ENCODE results near the gene ANKIB1.

ANKIB1 gene

GRCh38 chr7:92295391-92295790 lies 49.6 kb downstream of the ANKIB1 start:
- no peak for DNase-seq (ENCODE audit: low read depth)
- TF ChIP-seq CTCF (IDR thresholded peaks at IDR 0.05; ENCODE audit: control insufficient read depth, extremely low read depth, insufficient read depth): no peak
- H3K4me3 ChIP-seq (ENCODE audit: low read depth, low read length): no peak overlapping the region

- no peak for TF ChIP-seq CTCF (IDR thresholded peaks at IDR 0.05; ENCODE audit: control insufficient read depth, extremely low read depth, insufficient read depth)
- DNase-seq (ENCODE audit: low read depth): no peak
- no peak overlapping the region for H3K4me3 ChIP-seq (ENCODE audit: low read depth, low read length)
Observed at GRCh38 chr7:92296235-92296634, 50.5 kb downstream of the ANKIB1 start.

DNA sequence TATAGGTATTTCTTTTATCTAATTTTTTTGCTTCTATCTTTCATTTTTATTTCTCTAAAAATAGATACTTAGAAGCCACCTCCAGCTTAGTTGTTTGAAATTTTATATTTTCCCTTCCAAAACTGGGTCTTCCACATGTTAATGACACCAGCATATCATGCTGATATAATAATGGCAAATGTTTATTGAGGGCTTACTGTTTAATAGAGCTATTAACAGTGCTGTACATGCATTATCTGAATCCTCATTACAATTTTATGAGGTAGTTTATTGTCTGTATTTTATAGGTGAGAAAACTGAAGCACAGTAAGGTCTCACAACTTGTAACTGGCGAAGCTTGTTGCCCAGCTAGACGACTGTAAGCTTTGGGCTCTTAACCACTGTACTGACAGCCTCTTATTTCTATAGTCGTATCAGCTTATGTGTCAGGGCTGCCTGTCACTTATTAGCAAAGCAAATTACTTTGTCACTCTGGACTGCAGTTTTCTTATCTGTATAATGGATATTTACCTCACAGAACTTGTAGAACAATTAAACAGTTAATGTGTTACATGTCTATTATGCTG lies 51.2 kb downstream of the ANKIB1 start:
- TF ChIP-seq CTCF (IDR thresholded peaks at IDR 0.05; ENCODE audit: control insufficient read depth, extremely low read depth, insufficient read depth): no peak
- H3K4me3 ChIP-seq (ENCODE audit: low read depth, low read length): no peak overlapping the region
- DNase-seq (ENCODE audit: low read depth): peak; percentile 90

GRCh38 chr7:92297736-92298135 lies 52.0 kb downstream of the ANKIB1 start:
- no peak overlapping the region for H3K4me3 ChIP-seq (ENCODE audit: low read depth, low read length)
- TF ChIP-seq CTCF (IDR thresholded peaks at IDR 0.05; ENCODE audit: control insufficient read depth, extremely low read depth, insufficient read depth): no peak
- no peak for DNase-seq (ENCODE audit: low read depth)

- DNase-seq (ENCODE audit: low read depth): no peak
- TF ChIP-seq CTCF (IDR thresholded peaks at IDR 0.05; ENCODE audit: control insufficient read depth, extremely low read depth, insufficient read depth): no peak
Observed at GRCh38 chr7:92303761-92304160, 58.0 kb downstream of the ANKIB1 start.

DNA sequence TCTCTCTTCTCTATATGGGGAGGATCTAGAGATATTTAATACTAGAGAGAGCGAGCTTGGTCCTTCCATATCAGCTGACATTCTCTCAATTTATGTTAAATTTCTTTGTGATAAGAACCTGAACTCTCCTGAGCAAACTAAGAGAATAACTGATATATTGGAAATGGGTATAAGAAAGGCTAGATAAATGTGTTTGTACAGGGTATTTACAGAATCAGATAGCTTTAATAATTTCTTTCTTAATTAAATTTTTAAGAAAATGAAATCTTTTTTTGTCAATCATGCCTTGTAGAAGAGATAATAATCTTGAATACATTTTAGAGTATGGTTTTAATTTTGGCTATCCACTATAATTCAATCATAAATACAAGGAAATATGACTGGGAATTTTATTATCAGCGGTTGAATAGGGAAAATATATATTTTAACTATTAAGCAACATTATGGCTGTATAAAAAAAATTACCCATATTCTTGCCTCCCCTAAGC lies 58.7 kb downstream of the ANKIB1 start:
- TF ChIP-seq CTCF (IDR thresholded peaks at IDR 0.05; ENCODE audit: control insufficient read depth, extremely low read depth, insufficient read depth): no peak
- no peak for DNase-seq (ENCODE audit: low read depth)
- no peak overlapping the region for H3K4me3 ChIP-seq (ENCODE audit: low read depth, low read length)

More at GRCh38 chr7:92303761-92304160, 58.0 kb downstream of the ANKIB1 start:
- no peak overlapping the region for H3K4me3 ChIP-seq (ENCODE audit: low read depth, low read length)

GRCh38 chr7:92306153-92306552 lies 60.4 kb downstream of the ANKIB1 start:
- TF ChIP-seq CTCF (IDR thresholded peaks at IDR 0.05; ENCODE audit: control insufficient read depth, extremely low read depth, insufficient read depth): no peak
- no peak for DNase-seq (ENCODE audit: low read depth)
- H3K4me3 ChIP-seq (ENCODE audit: low read depth, low read length): no peak overlapping the region

Data from LNCaP clone FGC (cell line).